ENCODE results near the gene ZFHX2. TPM values are rescaled to one million over a fixed set of nuclear protein-coding genes. Genes with fewer than 3 reads are reported as not detected.
A peak's percentile ranks its signal among the peaks of the same experiment; 100 is the strongest.

ZFHX2 gene
- total RNA-seq, 1 donor from 2014 or later, result 9.9 TPM

DNA sequence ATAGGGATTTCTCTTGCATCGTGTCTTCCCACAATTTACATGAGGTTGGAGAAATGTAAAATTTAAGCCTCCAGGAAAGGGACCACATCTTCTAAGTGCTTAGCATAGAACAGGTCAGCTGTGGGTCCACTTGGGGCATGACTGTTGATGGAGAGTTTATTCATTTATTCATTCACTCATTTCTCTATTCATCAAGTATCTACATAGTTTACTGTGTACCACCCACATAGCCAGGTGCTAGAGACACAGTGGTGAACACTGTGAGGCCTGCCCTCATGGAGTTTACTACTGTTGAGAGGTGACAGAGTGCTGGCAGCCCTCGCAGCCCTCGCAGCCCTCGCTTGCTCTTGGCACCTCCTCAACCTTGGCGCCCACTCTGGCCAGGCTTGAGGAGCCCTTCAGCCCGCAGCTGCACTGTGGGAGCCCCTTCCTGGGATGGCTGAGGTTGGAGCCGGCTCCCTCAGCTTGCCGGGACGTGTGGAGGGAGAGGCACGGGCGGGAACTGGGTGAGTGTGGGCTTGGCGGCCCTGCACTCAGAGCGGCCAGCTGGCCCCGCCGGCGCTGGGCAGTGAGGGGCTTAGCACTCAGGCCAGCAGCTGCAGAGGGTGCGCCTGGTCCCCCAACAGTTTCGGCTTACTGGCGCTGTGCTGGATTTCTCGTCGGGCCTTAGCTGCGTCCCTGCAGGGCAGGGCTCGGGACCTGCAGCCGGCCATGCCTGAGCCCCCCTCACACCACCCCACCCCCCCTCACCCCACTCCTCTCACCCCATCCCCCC is 28.8 kb upstream of the ZFHX2 start:
- Mint-ChIP-seq H3K4me1 (peaks cover 8% of the 10 kb centered on the region), H3K36me3 (ENCODE audit: low read depth) (no peaks in the 10 kb centered on the region), H3K27ac (ENCODE audit: unreplicated experiment) (no peak overlapping the region), H3K4me3 (no peak overlapping the region), H3K27me3 (ENCODE audit: low read depth) (peaks cover 71% of the 10 kb centered on the region), H3K9me3 (no peaks in the 10 kb centered on the region)
- DNase-seq (ENCODE audit: low read depth, low spot score), result no peak
- TF ChIP-seq CTCF (conservative IDR thresholded peaks at IDR 0.05), result no peak

- Mint-ChIP-seq H3K4me1 (peaks cover 8% of the 10 kb centered on the region), H3K27ac (ENCODE audit: unreplicated experiment) (no peak overlapping the region), H3K27me3 (ENCODE audit: low read depth) (peaks cover 77% of the 10 kb centered on the region), H3K4me3 (peak overlapping the region; percentile 2), H3K36me3 (ENCODE audit: low read depth) (no peaks in the 10 kb centered on the region), H3K9me3 (no peaks in the 10 kb centered on the region)
- DNase-seq (ENCODE audit: low read depth, low spot score), result no peak
- TF ChIP-seq CTCF (conservative IDR thresholded peaks at IDR 0.05), result no peak
These were observed 28.2 kb upstream of the ZFHX2 start for GRCh38 chr14:23579739-23580138.

GRCh38 chr14:23579311-23579630 is 27.7 kb upstream of the ZFHX2 start:
- TF ChIP-seq CTCF (conservative IDR thresholded peaks at IDR 0.05), result no peak
- no peaks in the 10 kb centered on the region for H3K9me3 Mint-ChIP-seq
- H3K4me3 Mint-ChIP-seq, result no peak overlapping the region
- peaks cover 79% of the 10 kb centered on the region for H3K27me3 Mint-ChIP-seq (ENCODE audit: low read depth)
- DNase-seq (ENCODE audit: low read depth, low spot score), result no peak
- peaks cover 8% of the 10 kb centered on the region for H3K4me1 Mint-ChIP-seq
- no peaks in the 10 kb centered on the region for H3K36me3 Mint-ChIP-seq (ENCODE audit: low read depth)
- no peak overlapping the region for H3K27ac Mint-ChIP-seq (ENCODE audit: unreplicated experiment)

DNA sequence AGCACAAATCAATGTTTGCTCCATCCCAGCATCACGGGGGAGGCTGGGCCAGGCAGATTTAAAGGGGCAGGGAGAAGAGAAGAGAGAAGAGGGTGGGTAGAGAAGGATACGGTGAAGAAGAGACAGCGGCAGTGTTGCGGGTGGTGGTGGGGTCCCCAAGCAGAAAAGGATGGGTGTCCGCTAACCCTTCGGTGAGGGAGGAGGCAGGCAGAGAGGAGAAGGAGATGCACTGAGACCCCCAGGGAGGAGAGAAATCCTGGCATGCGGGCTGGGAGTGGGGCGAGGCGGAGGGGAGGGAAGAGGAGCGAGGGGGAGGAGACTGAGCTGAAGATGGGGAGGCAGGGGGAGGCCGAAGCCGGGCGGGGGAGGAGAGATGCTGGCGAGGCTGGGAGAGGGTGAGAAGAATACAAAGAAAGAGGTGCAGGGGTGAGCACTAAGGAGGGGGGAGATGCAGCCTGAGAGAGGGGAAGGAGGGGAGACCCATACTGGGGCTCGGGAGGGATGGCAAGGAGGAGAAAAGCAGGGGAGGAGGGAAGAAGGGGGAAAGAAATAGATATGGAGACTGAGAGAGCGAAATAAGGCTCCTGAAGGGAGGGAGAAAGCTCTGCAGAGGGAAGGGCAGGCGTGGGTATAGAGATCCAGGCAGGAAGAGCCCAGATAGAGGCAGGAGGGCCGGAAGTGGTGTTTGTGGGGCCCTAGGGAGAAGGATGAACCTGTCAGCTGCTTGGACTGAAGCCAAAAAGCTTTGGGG is 27.2 kb upstream of the ZFHX2 start, which contains the start of gene JPH4:
JPH4 (minus strand) TSS at position 231 of the 751 bp plus-strand sequence. CDS start 1,337 bp downstream, outside the sequence.
- TF ChIP-seq CTCF (conservative IDR thresholded peaks at IDR 0.05), result no peak
- DNase-seq (ENCODE audit: low read depth, low spot score), result no peak
- no peaks in the 10 kb centered on the region for H3K9me3 Mint-ChIP-seq
- peaks cover 81% of the 10 kb centered on the region for H3K27me3 Mint-ChIP-seq (ENCODE audit: low read depth)
- H3K4me1 Mint-ChIP-seq, result peaks cover 9% of the 10 kb centered on the region
- H3K4me3 Mint-ChIP-seq, result peak within 1 kb of the TSS; percentile 48
- no peak within 1 kb of the TSS for H3K27ac Mint-ChIP-seq (ENCODE audit: unreplicated experiment)
- H3K36me3 Mint-ChIP-seq (ENCODE audit: low read depth), result no peaks in the 10 kb centered on the region

GRCh38 chr14:23577710-23578392 is 26.3 kb upstream of the ZFHX2 start:
- Mint-ChIP-seq H3K9me3 (no peaks in the 10 kb centered on the region), H3K4me3 (no peak overlapping the region), H3K36me3 (ENCODE audit: low read depth) (no peaks in the 10 kb centered on the region), H3K27me3 (ENCODE audit: low read depth) (peaks cover 85% of the 10 kb centered on the region), H3K4me1 (peaks cover 12% of the 10 kb centered on the region), H3K27ac (ENCODE audit: unreplicated experiment) (no peak overlapping the region)
- no peak for TF ChIP-seq CTCF (conservative IDR thresholded peaks at IDR 0.05)
- DNase-seq (ENCODE audit: low read depth, low spot score), result no peak
